ENCODE results near the gene SRGAP1.

- TF ChIP-seq POLR2AphosphoS5 (IDR thresholded peaks at IDR 0.05; ENCODE audit: insufficient read depth in 1 of 2, low read depth in 1 of 2) = no peak
- no peak for TF ChIP-seq POLR2A (IDR thresholded peaks at IDR 0.05)
- TF ChIP-seq CTCF (IDR thresholded peaks at IDR 0.05) = no peak
Measured at GRCh38 chr12:63808631-63809030, 35.9 kb upstream of the SRGAP1 start.

All from vagina (tissue), 2 donors.